GM19238 (cell line): ENCODE measurements around the gene CTNNA3.

Experiments used
- DNase-seq: peaks from one replicate; pipeline ENCODE4 v3.0.0; 2011; ENCODE audit warnings: low spot score; ENCODE audit not compliant: insufficient read length

CTNNA3 gene

DNA sequence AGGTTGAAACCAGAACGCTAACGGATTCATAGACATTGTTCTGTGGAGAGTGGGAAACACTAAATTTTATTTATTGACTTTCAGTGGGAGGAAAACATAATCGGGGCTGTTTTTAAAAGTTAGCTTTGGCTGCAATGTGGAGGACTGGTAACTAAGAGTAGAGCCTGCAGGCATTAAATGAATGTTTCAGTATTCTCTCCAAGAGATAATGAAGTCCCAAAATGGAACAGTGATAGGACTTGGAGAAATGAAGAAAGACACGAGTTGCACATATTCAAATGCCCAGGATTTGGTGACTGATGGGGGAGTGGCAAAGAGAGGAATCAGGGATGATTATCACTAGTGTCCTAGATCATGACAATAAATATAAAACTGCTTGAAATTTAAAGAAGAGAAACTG lies 1130.0 kb downstream of the CTNNA3 start:
- DNase-seq, result no peak

DNA sequence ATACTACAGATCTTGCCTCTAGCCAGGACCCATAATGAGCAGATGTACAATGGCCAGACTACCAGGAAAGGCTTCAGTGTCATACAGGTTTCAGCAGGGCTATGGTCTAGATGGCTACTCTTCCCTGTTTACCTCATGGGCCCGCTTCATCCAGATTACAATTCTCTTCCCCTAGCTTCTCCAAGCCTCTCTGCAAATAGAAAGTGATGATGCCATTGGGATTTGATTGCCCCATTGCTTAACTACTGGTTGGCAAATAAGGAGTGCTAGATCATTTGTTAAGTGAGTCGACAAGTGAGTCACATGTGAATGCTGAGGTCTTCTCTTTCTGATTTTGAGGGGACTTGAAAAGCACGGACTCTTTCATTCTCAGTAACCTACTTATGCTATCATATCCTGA lies 1131.7 kb downstream of the CTNNA3 start:
- DNase-seq, result no peak

DNA sequence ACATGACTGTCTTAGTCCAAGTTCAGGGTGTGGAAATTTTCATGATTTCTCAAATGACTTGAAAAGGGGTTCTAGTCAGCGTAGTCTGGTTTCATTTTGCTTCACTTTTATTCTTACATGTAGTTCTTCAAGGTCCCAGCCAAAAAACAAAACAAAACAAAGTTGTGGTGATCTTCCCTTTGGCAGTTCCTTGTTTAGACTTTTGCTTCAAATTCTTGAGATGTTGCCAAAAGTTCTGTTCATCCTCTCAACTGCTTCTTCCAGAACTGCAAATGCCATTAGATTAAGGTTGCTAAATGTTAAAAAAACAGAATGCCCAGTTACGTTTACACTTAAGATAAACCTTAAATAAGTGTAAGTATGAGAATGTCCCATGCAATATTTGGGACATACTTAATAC lies 1140.9 kb downstream of the CTNNA3 start:
- DNase-seq, result no peak

DNA sequence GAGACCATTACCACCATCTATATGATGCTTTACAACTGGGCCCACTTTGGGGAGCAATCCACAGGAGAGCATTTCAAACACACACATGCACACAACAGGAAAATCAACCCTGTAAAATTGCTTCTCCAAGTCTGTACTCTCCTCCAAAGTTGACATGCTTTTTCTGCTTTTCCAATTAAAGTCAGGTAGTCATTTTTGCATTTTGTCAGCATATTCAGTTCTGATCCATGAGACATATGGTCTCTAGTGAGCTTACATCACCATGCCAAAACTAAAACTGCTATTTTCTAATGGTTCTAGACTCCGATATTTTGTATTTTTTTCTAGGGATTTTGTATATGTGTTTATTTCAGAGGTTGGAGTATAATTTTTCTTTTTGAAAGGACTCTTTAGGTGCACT lies 1143.7 kb downstream of the CTNNA3 start:
- DNase-seq, result no peak

DNA sequence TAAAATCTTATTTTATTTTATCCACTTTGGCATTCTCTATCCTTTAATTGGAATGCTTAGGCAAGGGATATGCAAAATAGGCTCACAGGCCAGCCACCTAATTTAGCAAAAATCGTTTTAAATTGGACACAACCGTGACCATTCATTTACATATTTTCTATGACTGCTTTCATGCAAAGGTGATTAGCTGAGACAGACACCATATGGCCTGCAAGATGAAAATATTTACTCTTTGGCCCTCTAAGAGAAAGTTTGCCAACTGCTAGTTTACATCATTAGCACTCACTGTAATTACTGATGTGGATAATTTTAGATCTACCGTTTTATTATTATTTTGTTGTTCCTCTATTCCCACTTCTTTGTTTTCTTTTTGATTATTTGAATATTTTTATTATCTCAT lies 1145.6 kb downstream of the CTNNA3 start:
- no peak for DNase-seq

DNA sequence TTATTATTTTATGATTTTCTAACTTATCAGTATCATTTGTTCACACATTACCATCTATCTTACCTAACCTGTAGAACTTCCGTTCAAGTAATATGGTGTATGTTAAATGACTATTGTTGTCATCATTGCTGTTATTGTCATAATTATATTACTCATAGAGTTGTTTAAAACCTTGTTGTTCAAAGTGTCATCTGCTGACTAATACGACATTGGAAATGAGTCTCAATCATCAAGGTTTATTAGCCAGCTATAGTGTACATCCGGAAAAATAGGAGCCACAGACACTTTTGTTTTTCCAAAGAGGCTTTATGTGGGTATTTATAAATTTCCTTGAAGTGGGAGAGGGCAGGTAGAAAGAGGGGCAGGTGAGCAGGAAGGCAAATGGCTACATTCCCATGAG lies 1157.1 kb downstream of the CTNNA3 start:
- no peak for DNase-seq

DNA sequence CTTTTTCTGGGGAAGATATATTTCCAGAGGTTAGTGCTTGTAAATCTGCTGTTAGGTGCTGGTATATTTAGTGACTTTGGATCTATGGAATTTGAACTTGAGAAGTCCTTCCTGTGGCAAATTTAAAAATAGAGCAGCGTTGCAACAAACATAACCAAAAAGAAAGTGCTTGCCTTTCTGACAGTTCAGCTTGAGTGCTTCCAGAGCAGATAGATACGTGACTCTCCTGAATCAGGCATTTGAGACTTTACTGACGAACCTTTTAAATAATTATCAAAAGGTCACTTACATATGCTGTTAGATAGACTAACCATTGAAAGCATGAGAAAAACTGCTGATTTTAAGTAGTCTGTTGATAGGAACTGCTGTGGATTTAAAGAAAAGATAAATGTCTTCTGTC lies 1157.6 kb downstream of the CTNNA3 start:
- no peak for DNase-seq

DNA sequence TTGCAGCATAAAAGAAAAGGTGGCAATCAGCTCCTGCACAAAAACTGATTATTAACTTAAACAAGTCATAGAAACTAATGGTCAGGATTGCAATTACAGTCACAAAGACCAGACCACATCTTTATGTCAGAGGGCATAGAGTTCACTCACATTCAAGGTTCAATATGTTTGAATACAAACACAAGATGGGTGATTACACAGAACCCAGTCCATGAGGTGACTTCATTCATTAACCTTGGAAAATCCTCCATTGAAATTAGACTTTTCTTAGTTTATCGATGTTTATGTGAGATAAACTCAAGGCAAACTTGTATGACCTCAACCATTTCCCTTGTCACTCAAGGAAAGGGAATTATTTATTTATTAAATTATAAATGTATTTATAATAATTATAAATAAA lies 1158.8 kb downstream of the CTNNA3 start:
- DNase-seq, result no peak

DNA sequence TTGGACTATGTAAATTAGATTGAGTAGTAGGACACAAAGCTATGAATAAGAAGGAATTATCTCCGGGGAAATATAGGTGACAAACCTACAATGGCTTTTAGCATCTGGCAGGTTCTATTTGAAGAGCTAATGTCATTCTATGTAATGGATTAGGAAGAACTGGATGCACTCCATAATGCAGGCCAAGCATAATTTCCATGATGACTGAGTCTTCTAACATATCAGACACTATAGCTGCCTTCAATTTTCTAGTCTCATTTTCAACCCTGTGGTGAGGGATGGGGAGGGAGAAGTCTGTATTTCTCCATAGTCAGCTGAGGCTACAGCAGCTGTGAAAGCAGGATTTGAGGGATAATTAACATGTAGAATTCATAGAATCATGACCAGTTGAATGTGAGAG lies 1160.6 kb downstream of the CTNNA3 start:
- no peak for DNase-seq

DNA sequence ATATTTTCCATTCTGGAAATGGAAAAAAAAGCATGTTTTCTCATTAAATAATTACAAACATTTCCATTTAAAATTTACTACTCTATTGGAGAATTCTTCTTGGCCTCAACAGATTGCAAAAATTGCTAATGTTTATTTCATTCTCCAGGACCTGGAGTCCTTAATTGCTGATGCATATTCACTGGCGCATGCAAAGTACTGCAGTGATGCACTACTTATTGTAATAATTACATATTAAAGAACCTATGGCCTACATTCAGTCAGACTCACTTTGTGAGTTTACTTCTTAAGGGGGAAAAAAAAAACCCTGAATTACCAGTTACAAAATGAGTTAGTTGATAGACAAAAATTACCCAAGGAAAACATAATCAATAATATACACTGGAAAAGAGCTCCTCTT lies 1161.1 kb downstream of the CTNNA3 start:
- DNase-seq, result no peak

DNA sequence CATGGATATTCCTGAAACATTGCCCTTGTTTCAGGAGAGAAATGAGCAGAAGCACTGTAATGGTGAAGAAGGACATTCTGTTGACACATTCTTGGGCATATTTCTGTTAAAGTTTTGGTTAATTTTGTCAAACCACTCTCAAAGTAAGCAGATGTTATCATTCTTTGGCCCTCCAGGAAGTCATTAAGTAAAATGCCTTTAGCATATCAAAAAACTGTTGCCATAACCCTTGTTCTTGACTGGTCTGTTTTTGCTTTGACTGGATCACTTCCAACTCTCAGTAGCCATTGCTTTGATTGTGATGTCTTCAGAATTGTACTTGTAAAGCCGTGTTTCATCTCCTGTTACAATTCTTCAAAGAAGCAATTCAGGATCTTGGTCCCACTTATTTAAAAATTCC lies 1174.5 kb downstream of the CTNNA3 start:
- DNase-seq, result no peak

DNA sequence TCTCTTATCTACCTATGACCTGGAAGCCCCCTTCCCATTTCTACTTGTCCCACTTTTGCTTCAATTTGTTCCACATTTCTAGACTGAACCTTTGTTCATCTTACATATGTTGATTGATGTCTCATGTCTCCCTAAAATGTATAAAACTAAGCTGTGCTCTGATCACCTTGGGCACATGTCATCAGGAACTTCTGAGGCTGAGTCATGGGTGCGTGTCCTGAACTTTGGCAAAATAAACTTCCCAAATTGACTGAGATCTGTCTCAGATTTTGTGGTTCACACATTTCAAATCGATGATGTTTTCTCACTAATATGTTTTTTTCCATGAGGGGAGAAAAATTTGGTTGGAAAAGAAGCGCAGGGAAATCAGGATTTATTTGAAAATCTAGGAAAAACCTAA lies 1176.4 kb downstream of the CTNNA3 start:
- no peak for DNase-seq

DNA sequence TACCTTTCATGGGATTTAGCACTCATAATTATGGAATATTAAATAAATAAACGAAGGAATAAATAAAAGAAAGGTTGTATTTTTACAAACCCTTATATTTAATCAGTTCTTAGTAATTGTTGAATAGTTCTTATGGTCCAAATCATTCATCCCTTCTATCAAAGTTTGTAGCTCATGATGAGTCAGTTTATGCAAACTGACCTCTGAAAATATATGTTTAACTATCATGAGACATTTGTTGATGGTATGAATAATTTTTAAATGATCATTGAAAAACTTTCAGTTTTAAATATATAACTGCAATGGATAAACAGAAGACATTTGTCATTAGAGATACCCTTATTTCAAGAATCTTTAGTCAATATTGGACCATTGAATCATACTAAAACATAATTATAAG lies 1181.3 kb downstream of the CTNNA3 start:
- DNase-seq, result no peak

DNA sequence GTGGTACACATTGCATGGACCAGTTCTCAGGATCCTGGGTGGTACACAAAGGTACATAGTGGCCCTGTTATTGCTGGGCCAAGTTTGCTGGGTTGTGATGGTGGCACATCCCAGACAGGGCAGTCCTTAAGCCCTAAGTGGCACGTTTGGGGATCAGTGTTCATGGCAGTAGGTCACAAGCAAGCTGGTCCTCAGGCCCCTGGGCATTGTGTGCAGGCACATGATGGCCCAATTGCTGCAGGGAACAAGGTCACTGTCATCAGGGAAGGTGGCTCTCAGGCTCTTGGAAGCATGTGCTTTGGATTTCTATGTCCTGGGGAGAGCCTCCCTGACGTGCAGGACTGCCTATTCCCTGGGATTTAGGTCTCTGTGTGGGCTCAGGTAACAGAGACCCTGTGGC lies 1182.5 kb downstream of the CTNNA3 start:
- DNase-seq, result no peak

DNA sequence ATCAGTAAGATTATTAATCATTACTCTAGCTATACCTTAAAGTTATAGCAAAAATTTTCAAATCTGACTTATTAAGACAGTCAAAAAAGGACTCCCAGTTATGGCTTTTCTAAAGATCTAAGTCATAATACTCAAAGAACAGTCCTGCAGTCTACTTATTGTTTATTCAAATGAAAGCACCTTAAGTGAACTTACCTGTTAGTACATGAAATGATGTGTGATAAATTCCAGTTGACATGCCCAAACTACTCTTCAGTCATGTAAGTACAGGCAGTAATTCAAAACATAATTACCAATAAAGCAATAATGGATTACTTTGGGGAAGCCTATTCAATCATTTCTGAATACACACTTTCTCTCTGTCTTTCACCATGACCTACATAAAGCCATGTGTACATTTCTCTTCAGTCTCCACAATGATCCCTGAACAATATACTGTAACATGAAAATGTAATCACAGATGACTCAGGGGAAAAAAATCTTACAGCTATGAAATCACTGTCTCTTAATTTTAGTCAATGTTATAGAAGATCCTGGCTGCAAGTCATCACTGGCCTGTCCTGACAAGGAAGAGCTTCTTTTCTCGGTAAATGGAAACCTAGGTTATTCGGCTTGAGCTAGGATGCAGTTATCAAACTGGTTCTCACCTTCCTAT lies 1190.9 kb downstream of the CTNNA3 start:
- DNase-seq, result no peak

DNA sequence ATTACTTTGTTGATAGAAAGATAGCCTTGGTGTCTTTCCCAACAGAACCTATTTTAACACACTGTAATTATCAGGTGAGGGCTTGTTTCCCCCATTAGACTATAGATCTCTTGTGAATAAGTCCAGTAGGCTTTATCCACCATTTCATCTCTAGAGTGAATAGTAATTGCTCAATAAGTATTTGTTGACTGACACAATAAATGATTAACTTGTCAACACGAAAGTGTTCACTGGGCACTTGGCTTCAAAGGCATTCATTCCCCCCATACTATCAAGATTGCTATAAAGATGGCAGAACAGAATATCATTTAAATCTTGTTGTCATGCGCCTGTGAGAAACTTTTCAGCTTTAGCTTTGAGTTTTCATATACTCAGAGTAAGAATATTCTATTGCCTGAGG lies 1194.6 kb downstream of the CTNNA3 start:
- no peak for DNase-seq

DNA sequence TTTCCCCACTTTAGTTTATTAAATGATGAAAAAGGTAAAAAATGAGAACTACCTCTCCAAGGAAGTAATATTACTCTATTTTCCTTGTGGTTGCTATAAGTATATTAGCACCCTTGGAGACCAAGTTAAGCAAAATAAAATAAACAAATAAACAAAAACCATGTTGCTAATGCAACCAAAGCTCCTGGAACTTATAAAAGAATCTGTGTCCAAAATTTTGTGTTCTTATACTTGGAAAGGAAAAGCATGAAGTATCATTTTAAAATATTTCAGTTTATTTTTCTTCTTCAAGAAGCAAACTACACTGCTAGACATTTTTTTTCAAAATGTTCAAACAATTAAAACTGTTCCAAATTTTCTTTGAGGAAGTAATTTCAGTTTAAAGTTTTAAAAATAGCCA lies 1212.0 kb downstream of the CTNNA3 start:
- DNase-seq, result no peak

DNA sequence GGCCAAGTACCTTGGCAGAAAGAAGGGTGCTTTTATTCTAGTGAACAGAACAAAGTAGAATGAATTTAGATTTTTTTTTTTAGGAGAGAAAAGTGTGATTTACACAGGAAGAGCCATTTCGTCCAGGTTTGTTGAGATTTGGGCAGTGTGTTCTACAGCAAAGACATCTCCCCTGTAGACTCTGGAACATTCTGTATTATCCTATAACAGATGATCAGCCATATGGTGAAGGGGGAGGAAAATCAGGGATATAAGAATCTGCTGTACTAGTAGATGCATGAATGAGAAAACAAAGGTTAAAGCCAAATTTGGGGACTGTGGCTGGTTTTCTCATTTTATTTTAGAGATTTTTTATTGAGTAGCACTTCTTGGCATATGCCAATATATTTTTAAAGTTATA lies 1223.8 kb downstream of the CTNNA3 start:
- no peak for DNase-seq

DNA sequence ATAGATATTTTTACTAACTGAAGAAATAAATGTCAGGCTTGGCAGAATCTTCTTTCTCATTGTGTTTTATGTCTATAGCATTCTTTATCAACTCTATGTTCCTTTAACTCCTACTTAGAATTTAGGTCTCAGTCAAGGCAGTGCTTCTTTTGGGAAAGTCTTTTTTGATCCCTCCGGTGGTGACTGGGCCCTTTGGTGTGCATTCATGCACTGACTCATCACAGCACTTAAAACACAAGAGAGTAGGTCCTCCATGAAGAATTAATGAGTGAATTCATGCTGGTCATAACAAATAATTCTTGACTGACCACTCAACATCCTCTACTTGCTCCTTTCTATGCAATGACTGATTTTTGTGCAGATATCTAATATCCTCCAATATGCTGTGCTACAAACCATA lies 1229.0 kb downstream of the CTNNA3 start:
- no peak for DNase-seq

DNA sequence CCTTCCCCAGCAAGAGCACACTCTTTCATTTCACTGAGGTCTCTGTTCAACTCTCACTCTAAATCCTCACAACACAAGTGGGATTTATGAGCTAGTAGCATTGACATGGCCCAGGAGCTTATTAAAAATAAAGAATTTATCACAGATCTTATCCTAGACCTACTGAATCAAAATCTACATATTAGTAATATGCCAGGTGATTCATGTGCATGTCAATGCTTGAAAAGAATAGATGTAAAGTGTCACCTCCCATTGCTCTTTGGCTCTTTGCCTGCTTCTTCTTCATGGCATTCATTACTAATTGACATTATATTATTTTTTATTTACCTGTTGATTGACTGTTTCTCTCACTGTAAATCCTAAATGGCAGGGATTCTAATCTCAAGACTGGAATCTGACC lies 1229.4 kb downstream of the CTNNA3 start:
- DNase-seq, result no peak

DNA sequence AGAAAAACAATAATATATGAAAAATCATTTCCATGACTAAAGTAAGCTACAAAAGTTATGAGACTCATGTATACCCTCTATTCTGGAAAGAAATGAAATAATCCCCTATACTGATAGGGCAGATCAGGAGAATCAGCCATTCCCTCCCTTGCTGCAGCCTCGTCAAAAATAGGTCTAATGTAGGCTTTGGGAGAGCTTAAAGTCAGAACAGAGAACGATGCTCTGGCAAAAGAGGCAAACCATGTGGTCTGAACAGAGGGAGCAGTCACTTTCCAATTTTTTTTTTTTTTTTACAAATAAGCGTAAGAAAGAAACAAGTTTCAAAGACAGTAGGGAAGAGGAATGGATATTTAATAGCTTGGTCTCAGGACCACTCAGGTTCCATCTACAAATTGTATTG lies 1232.4 kb downstream of the CTNNA3 start:
- no peak for DNase-seq

DNA sequence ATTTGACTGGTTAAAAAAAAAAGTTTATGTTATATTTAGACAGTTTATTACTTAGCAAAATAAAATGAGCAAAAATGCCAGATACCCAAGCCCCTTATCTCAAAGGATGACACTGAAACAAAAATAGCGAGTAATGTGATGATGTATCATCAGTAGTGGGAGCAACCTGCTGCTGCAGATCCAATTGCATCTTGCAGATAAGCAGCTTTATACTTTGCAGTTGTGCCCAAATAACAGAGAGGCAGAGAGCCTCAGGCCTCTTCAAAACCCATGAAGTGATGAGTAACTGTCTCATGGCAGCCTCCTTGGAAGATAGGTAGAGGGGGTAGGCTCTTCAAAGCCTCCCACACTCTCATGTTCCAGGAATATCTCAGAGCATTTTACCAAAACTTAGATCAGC lies 1238.4 kb downstream of the CTNNA3 start:
- no peak for DNase-seq

DNA sequence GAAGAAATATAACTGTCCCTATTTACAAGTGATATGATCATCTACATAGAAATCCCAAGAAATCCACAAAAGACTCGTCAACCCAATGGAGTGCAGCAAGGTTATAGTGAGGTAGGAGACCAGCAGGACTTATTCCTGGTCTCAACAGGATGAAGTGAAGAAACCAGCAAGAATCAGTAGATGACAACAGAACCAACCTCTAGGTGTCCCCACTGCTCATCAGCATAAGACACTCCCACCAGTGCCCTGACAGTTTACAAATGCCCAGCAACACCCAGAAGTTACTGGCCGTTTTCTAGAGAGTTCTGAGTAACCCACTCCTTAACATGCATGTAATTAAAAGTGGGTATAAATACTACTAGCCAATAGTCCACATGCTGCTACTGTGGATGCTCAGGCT lies 1240.7 kb downstream of the CTNNA3 start:
- no peak for DNase-seq

DNA sequence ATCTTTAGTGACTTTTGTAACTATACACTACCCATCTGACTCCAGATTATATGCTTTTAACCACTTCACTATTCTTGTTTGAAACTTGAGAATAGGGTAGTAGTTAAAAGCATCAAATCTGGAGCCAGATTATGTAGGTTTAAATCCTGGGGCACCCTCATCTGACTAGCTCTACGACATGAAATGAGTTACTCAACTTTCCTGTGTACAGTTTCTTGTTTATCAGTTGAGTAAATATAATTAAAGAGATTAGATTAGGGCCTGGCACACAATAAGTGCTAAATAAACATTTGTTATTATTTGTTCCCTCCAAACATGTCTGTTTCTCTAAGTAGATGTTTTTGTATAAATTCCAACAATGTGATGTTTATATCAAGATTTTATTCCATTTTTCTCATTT lies 1255.4 kb downstream of the CTNNA3 start:
- no peak for DNase-seq
